Measurements from ENCODE around the gene OR52E4.

Gene OR52E4

GRCh38 chr11:5887172-5887571 is 6.7 kb downstream of the OR52E4 start:
- no peak for TF ChIP-seq CTCF (IDR thresholded peaks at IDR 0.05; ENCODE audit: insufficient read depth, low read length, poor library complexity, severe bottlenecking)
- DNase-seq (ENCODE audit: extremely low read depth, insufficient read length), result no peak
- H3K36me3 ChIP-seq (ENCODE audit: control insufficient read depth, insufficient read depth, low read length), result no peaks in the 10 kb centered on the region

GRCh38 chr11:5887661-5888060 is 7.2 kb downstream of the OR52E4 start:
- Histone ChIP-seq H3K4me3 (replicated peaks; ENCODE audit: low read depth, low read length) (no peak overlapping the region), H3K36me3 (ENCODE audit: control insufficient read depth, insufficient read depth, low read length) (no peaks in the 10 kb centered on the region), H3K27me3 (replicated peaks; ENCODE audit: control insufficient read depth, insufficient read depth, low read length) (no peaks in the 10 kb centered on the region)
- DNase-seq (ENCODE audit: extremely low read depth, insufficient read length), result no peak
- no peak for TF ChIP-seq CTCF (IDR thresholded peaks at IDR 0.05; ENCODE audit: insufficient read depth, low read length, poor library complexity, severe bottlenecking)

More at GRCh38 chr11:5887172-5887571, 6.7 kb downstream of the OR52E4 start:
- Histone ChIP-seq H3K27me3 (replicated peaks; ENCODE audit: control insufficient read depth, insufficient read depth, low read length) (no peaks in the 10 kb centered on the region), H3K4me3 (replicated peaks; ENCODE audit: low read depth, low read length) (no peak overlapping the region)

GRCh38 chr11:5891216-5891800 is 10.9 kb downstream of the OR52E4 start:
- Histone ChIP-seq H3K27me3 (replicated peaks; ENCODE audit: control insufficient read depth, insufficient read depth, low read length) (no peaks in the 10 kb centered on the region), H3K36me3 (ENCODE audit: control insufficient read depth, insufficient read depth, low read length) (no peaks in the 10 kb centered on the region), H3K4me3 (replicated peaks; ENCODE audit: low read depth, low read length) (no peak overlapping the region)
- DNase-seq (ENCODE audit: extremely low read depth, insufficient read length), result no peak
- TF ChIP-seq CTCF (IDR thresholded peaks at IDR 0.05; ENCODE audit: insufficient read depth, low read length, poor library complexity, severe bottlenecking), result peak; percentile 34

DNA sequence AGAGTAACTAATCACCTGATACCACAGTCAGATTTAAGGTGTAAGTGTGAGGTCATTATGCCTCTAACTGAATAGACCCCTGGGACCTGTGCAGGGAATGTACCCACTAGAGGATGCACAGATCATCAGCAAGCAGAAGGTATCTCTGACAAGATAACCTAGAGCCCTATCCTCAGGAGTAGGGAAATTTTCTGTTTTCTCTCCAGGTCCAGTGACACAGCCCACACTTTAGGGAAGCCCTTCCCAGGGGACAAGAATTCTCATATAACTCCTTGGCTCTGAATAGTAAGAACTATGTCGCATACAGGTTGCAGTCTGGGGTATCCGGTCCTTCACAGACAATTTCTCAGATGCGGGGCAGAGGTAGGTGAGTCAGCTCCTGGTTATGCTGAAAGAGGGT is 12.5 kb downstream of the OR52E4 start, which contains the start of gene OR52E5:
TSS of gene OR52E5 (plus strand) at position 301 of the 400 bp plus-strand sequence. CDS start 7,569 bp downstream, outside the sequence.
- Histone ChIP-seq H3K36me3 (ENCODE audit: control insufficient read depth, insufficient read depth, low read length) (no peaks in the 10 kb centered on the region), H3K27me3 (replicated peaks; ENCODE audit: control insufficient read depth, insufficient read depth, low read length) (no peaks in the 10 kb centered on the region), H3K4me3 (replicated peaks; ENCODE audit: low read depth, low read length) (no peak within 1 kb of the TSS)
- DNase-seq (ENCODE audit: extremely low read depth, insufficient read length), result no peak
- no peak for TF ChIP-seq CTCF (IDR thresholded peaks at IDR 0.05; ENCODE audit: insufficient read depth, low read length, poor library complexity, severe bottlenecking)

GRCh38 chr11:5899534-5899933 is 19.1 kb downstream of the OR52E4 start:
- H3K27me3 ChIP-seq (replicated peaks; ENCODE audit: control insufficient read depth, insufficient read depth, low read length), result no peaks in the 10 kb centered on the region
- H3K4me3 ChIP-seq (replicated peaks; ENCODE audit: low read depth, low read length), result no peak overlapping the region
- H3K36me3 ChIP-seq (ENCODE audit: control insufficient read depth, insufficient read depth, low read length), result no peaks in the 10 kb centered on the region
- no peak for TF ChIP-seq CTCF (IDR thresholded peaks at IDR 0.05; ENCODE audit: insufficient read depth, low read length, poor library complexity, severe bottlenecking)
- DNase-seq (ENCODE audit: extremely low read depth, insufficient read length), result no peak

DNA sequence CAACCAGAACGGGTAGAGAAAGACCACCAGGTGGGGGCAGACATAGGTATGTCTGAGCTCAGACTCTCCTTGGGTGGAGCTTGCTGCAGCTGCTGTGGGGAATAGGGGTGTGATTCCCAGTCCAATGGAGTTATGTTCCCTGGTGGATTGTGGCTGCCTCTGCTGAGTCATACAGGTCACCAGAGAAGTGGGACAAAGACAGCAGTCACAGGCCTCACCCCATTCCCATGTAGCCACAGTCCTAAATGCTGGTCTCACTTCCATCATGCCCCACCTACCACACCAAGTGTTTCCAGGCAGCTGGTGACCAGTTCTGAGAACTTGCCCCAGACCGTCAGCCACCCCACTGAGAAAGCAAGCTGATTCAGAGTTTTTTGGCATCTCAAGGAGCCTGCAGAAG is 30.1 kb downstream of the OR52E4 start:
- Histone ChIP-seq H3K4me3 (replicated peaks; ENCODE audit: low read depth, low read length) (no peak overlapping the region), H3K36me3 (ENCODE audit: control insufficient read depth, insufficient read depth, low read length) (no peaks in the 10 kb centered on the region), H3K27me3 (replicated peaks; ENCODE audit: control insufficient read depth, insufficient read depth, low read length) (no peaks in the 10 kb centered on the region)
- no peak for TF ChIP-seq CTCF (IDR thresholded peaks at IDR 0.05; ENCODE audit: insufficient read depth, low read length, poor library complexity, severe bottlenecking)
- DNase-seq (ENCODE audit: extremely low read depth, insufficient read length), result no peak
